MV-4-11 (cell line): ENCODE results near the gene BRF1.

Experiments
- DNase-seq: peaks from one replicate; lab custom pipeline; 2025; lab: John Stamatoyannopoulos, UW

Gene BRF1

DNA sequence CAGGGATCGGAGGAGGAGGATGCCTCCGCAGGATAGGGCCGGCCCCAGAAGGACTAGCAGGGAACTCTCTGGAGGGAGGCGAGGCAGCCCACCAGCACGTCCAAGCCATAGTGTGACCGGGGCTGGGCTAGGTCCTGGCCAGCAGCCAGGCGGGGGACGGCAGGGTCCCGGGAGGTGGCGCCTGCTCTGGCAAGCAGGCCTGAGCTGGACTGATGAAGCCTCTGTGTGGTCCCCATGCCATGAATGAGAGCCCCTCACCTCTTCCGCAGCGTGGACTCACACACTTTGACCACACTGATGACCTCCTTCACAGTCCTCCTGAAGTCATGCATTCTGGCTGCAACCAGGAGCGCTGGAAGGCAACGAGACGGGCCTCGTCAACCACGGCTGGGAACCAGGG, 72.2 kb downstream of the BRF1 start:
- no peak for DNase-seq

- DNase-seq: no peak
These were observed 73.5 kb downstream of the BRF1 start for GRCh38 chr14:105227346-105227745.

DNA sequence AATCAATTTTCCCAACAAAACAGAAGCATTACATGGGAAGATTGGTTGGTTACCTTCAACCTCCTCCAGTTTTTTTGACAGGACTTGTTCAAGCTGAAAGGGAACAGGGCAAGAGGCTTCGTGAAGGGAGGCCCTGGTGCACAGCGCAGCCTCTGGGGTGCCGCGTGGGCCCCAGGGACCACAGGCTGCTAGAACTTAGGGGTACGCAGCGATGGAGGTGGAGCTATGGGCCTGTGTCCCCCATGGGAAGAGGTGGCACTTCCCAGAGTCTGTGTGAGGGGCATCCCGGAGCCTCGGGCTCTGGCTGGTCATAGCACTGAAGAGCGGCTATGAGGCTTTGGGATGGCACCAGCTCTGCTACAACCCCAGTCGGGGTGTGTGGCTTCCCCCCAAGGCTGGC, 74.6 kb downstream of the BRF1 start:
- no peak for DNase-seq

- DNase-seq: no peak
These were observed 75.8 kb downstream of the BRF1 start for GRCh38 chr14:105224845-105225570.

DNA sequence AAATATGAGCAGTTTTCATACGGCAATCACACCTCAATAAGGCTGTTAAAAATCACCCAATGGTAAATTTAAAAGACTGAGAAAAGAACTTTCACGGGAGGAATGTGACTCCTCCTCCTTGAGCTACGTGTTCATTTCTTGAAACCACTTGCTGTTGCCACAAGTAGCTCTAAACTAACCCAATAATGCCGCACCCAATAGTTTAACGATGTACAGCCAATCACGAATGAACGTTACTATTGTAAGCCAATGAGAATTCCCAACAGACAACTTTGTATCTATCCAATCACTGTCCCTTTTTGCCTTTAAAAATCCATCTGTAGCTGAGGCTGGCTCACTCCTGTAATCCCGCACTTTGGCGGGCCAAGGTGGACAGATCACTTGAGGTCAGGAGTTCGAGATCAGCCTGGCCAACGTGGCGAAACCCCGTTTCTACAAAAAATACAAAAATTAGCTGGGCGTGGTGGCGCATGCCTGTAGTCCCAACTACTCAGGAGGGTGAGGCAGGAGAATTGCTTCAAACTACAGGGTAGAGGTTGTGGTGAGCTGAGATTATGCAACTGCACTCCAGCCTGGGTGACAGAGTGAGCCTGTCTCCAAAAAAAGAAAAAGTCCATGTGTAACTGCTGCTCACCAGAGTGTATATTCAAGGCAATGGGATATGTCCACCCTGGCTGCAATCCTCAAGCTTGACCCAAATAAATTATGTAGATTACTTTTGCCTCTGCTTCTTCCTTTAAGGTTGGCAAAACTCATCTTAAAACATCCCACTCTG, 76.8 kb downstream of the BRF1 start:
- DNase-seq: no peak

DNA sequence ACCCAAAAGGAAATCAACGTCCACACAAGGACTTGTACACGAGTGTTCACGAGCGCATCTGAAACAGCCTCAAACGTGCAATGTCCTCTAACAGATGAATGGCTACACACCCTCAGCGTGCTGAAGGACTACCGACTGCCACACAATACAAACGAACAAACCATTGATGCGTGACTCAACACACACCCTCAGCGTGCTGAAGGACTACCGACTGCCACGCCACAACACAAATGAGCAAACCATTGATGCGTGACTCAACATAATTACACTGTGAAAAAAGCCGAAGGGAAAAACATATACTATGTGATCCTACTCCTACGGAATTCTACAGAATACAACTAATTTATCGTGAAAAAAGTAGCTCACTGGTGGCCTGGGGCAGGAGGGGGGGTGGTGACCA, 77.5 kb downstream of the BRF1 start:
- DNase-seq: no peak

DNA sequence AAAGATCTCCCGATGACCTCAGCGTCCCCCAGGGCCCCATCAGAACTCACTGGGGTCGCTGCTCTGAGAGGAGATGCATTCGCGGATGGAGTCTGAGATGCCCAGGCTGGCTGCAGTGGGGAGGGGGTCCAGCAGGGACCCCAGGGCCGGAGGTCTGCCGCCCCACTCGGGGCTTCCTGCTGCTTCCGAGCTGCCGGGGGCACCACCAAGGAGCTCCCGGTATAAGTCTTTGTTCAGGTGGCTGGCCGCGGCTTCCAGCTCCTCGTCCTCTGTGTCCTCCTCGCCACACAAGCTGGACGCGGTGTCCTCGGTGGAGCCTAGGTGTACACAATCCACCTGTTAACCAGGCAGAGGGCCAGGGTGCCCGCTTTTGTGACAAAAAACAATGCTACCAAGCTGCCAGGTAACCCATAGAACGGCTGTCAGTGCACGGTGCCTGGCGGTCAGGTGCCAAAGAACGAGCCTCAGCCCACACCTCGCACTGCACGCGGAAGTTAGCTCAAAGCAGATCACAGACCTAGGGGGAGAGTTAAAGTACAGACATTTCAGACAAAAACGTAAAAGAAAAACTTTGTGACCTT, 79.1 kb downstream of the BRF1 start:
- DNase-seq: no peak

GRCh38 chr14:105220699-105221597, 79.9 kb downstream of the BRF1 start:
- DNase-seq: no peak

DNA sequence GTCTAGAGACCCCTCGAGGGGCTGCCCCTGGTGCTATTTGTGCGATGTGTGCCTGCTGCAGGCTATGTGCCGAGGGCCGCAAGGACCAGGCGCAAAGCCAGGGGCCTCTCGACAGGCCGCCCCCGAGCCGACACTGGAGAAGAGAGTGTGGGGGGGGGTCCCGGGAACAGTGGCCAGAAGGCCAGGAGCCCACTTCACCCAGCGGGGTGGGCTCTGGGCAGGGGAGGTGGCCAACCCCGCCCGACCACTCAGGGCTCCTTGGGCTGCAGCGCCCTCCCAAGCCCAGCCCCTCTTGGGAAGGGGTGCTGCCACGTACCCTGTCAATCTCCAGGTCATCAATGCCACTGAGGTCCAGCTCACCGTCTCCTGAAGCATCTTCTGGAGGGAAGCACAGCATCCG, 81.0 kb downstream of the BRF1 start:
- DNase-seq: no peak

DNA sequence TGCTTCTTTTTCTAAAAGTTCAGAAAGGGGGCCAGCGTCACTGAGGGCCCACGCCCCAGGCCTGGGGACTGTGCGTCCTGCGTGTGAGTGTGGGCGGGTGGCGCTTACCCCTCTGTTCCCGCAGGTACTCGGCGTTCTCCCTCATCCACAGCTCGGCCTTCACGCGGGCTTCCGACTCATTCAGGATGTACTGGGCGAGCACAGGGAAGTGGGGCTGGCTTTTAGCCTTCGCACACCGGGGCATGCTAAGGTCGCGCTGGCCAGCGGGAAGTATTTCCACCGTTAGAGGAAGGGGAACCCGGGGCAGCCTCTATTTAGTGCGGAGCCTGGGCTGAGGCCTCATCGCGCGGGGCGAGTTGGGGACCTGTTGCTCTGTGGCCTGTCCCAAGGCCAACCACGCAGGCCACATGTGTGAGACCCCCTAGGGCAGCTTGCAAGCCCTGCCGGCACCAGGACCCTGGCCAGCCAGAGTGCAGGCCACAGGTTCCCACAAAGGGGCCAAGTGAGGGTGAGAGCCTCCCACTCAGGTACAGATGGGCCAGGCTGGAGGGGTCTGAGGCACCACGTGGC, 81.7 kb downstream of the BRF1 start:
- no peak for DNase-seq

DNA sequence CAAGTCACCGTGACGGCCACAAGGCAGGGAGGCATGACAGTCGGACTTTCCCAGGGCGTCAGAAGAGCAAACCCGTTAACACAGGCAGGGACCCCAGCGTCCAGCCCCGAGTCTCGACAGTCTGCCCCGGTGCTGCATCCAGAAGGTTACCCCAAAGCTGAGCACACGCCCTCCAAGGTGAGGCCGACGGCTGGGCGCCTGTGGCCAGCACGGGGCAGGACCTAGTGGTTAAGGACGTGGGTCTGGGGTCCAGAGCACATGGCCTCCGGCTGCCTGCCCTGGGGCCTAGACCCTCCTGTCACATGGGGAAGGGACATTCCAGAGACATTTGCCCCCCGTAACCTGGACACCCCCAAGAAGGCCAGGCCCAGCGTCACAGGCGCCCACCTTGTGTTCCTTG, 82.2 kb downstream of the BRF1 start:
- DNase-seq: no peak

- no peak for DNase-seq
These were observed 83.0 kb downstream of the BRF1 start for GRCh38 chr14:105217774-105218173.

DNA sequence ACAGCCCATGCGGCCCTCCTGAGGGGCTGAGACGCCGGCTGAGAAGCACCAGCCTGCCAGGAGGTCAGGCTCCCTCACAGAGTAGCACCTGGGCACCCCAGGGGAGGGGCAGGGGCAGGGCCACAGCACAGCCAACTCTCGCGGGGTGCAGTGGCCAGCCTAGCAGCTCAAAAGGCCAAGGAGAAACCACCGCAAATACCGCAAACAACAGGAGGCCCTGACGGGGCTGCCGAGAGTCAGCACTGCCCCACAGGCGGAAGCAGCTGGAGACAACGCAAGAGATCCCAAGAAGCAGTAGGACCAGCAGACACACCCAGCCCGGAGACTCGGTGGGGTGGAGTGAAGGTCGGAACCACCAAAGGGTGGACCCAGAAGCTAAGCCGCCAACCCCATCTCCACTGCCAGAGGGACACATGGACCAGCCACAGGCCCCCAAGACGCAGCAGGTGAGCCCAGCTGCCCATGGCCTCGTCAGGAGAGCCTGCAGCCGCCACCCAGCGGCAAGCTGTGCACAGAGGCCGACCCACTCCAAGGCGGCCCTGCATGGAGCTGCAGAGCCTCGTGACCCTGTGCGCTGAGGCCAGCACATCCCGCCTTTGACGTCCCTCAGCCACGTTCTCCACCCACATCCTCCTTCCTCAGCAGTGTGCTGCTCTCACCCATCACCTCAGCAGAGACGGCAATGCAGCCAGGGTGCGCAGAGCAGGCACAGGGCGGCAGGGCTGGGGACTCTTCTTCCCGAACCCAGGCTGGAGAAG, 84.1 kb downstream of the BRF1 start:
- DNase-seq: no peak

GRCh38 chr14:105215602-105216001, 85.2 kb downstream of the BRF1 start:
- no peak for DNase-seq

- no peak for DNase-seq
These were observed 86.4 kb downstream of the BRF1 start for GRCh38 chr14:105214324-105214915.

DNA sequence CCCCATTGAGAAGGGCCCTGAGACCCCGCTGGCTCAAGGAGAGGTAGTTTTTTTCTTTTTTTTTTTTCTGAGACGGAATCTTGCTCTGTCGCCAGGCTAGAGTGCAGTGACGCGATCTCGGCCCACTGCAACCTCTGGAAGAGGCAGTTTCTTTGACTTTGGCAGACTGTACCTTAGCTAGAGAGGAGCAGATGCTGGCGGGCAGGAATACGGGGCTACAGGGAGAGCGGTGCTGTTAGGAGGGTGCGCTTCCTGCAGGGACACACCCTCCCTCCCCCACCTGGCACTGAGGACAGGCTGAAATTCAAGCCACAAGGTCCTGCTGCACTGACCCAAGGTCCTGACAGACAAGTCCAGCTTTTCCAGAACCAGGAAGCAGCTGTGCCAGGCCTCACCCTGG, 87.4 kb downstream of the BRF1 start:
- no peak for DNase-seq

- no peak for DNase-seq
These were observed 88.1 kb downstream of the BRF1 start for GRCh38 chr14:105212541-105213300.

GRCh38 chr14:105211758-105212089, 89.1 kb downstream of the BRF1 start:
- DNase-seq: no peak

DNA sequence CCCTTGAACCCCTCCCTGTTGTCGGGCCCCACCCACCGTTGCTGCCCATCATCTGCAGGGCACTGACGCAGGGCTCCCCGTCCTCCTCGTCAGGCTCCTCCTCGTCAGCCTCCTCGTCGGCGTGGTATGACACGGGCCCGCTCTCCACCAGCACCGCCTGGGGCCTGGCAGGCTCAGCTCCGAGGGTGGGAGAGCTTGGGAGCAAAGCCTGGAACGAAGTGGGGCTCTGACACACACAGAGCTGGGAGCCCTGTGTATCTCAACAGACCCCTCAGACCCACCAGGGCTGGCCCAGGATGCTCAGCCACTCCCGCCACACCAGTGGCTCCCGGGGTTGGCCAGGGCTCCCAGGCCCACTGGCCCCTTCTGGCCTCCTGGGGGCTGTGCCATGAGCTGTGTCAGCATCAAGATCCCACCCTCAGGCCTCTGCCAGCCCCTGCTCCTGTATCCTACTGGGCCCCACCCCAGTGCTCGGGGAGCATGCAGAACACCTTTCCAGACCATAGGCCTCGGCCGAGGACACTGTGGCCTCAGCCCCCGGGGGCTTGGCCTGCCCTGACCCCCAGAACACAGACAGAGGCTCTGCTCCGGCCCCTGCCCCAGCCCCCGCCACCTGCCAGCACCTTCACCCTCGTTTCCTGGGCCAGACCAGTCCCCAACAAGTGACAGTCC, 89.6 kb downstream of the BRF1 start:
- no peak for DNase-seq
